ENCODE results near the gene LOXHD1. TPM values are rescaled to one million over a fixed set of nuclear protein-coding genes. Genes with fewer than 3 reads are reported as not detected.

LOXHD1 gene
- total RNA-seq, 3 donors from 2014 or later = 0.59 to 1.6 (median 0.80) TPM

DNA sequence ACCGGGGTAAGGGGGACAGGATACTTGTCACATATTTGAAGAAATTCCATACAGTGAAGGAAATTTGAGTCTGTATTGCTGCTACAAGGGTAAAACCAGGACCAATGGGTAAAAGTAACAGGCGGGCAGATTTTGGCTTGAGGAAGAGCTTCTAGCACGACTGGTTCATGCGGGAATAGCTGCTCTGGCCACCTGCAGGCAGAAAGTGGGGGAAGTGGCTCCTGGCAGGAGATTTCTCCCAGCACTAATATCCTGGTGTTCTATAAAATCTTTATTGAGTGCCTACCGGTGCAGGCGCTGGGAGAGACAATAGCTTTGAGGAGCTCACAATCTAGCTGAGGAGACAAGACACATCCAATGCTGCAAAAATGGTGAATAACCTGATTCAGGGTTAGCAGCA is 198.5 kb downstream of the LOXHD1 start:
- Histone ChIP-seq H3K9me3 (no peaks in the 10 kb centered on the region), H3K4me1 (no peaks in the 10 kb centered on the region), H3K27me3 (no peaks in the 10 kb centered on the region), H3K4me3 (no peak overlapping the region), H3K36me3 (no peaks in the 10 kb centered on the region), H3K27ac (no peak overlapping the region)
- TF ChIP-seq, protein P1, sequence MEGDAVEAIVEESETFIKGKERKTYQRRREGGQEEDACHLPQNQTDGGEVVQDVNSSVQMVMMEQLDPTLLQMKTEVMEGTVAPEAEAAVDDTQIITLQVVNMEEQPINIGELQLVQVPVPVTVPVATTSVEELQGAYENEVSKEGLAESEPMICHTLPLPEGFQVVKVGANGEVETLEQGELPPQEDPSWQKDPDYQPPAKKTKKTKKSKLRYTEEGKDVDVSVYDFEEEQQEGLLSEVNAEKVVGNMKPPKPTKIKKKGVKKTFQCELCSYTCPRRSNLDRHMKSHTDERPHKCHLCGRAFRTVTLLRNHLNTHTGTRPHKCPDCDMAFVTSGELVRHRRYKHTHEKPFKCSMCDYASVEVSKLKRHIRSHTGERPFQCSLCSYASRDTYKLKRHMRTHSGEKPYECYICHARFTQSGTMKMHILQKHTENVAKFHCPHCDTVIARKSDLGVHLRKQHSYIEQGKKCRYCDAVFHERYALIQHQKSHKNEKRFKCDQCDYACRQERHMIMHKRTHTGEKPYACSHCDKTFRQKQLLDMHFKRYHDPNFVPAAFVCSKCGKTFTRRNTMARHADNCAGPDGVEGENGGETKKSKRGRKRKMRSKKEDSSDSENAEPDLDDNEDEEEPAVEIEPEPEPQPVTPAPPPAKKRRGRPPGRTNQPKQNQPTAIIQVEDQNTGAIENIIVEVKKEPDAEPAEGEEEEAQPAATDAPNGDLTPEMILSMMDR (IDR thresholded peaks at IDR 0.05) = no peak
- TF ChIP-seq POLR2AphosphoS5 (IDR thresholded peaks at IDR 0.05) (no peak), POLR2A (IDR thresholded peaks at IDR 0.05) (no peak)
- DNase-seq (ENCODE audit: low spot score in 2 of 2) = no peak
- intact Hi-C loops (cut with DNase I; ENCODE audit: low total_unique reads) = no loop called here

- no peaks in the 10 kb centered on the region for H3K4me1 ChIP-seq
- H3K27ac ChIP-seq = no peak overlapping the region
- intact Hi-C loops (cut with DNase I; ENCODE audit: low total_unique reads) = no loop called here
- H3K36me3 ChIP-seq = no peaks in the 10 kb centered on the region
- H3K9me3 ChIP-seq = peaks cover 0 to 5% of the 10 kb centered on the region in 2 donors
- TF ChIP-seq POLR2A (IDR thresholded peaks at IDR 0.05) = no peak
- H3K4me3 ChIP-seq = no peak overlapping the region
- H3K27me3 ChIP-seq = no peaks in the 10 kb centered on the region
- no peak for DNase-seq (ENCODE audit: low spot score in 2 of 2)
Observed at GRCh38 chr18:46456691-46457090, 200.3 kb downstream of the LOXHD1 start.

GRCh38 chr18:46452820-46453219 is 204.2 kb downstream of the LOXHD1 start:
- TF ChIP-seq POLR2AphosphoS5 (IDR thresholded peaks at IDR 0.05) (no peak), POLR2A (IDR thresholded peaks at IDR 0.05) (no peak)
- TF ChIP-seq, protein P1 (IDR thresholded peaks at IDR 0.05) = no peak
- DNase-seq (ENCODE audit: low spot score in 2 of 2) = no peak
- Histone ChIP-seq H3K4me3 (no peak overlapping the region), H3K27ac (no peak overlapping the region), H3K9me3 (peaks cover 13 to 22% of the 10 kb centered on the region in 2 donors), H3K4me1 (no peaks in the 10 kb centered on the region), H3K36me3 (no peaks in the 10 kb centered on the region), H3K27me3 (no peaks in the 10 kb centered on the region)
- intact Hi-C loops (cut with DNase I; ENCODE audit: low total_unique reads) = no loop called here

GRCh38 chr18:46449499-46449898 is 207.5 kb downstream of the LOXHD1 start:
- no peaks in the 10 kb centered on the region for H3K27me3 ChIP-seq
- H3K36me3 ChIP-seq = no peaks in the 10 kb centered on the region
- H3K9me3 ChIP-seq = peaks cover 13 to 22% of the 10 kb centered on the region in 2 donors
- no peak overlapping the region for H3K27ac ChIP-seq
- intact Hi-C loops (cut with DNase I; ENCODE audit: low total_unique reads) = no loop called here
- DNase-seq (ENCODE audit: low spot score in 2 of 2) = no peak
- H3K4me1 ChIP-seq = no peaks in the 10 kb centered on the region
- H3K4me3 ChIP-seq = no peak overlapping the region
- no peak for TF ChIP-seq POLR2A (IDR thresholded peaks at IDR 0.05)
- TF ChIP-seq POLR2AphosphoS5 (IDR thresholded peaks at IDR 0.05) = no peak
- TF ChIP-seq, protein P1 (IDR thresholded peaks at IDR 0.05) = no peak

- Histone ChIP-seq H3K4me1 (no peaks in the 10 kb centered on the region), H3K9me3 (peaks cover 13 to 22% of the 10 kb centered on the region in 2 donors), H3K4me3 (no peak overlapping the region), H3K27me3 (no peaks in the 10 kb centered on the region), H3K27ac (no peak overlapping the region), H3K36me3 (no peaks in the 10 kb centered on the region)
- TF ChIP-seq, protein P1 (IDR thresholded peaks at IDR 0.05) = no peak
- TF ChIP-seq POLR2A (IDR thresholded peaks at IDR 0.05) (no peak), POLR2AphosphoS5 (IDR thresholded peaks at IDR 0.05) (no peak)
- no peak for DNase-seq (ENCODE audit: low spot score in 2 of 2)
- intact Hi-C loops (cut with DNase I; ENCODE audit: low total_unique reads) = no loop called here
Observed at GRCh38 chr18:46449033-46449432, 208.0 kb downstream of the LOXHD1 start.

DNA sequence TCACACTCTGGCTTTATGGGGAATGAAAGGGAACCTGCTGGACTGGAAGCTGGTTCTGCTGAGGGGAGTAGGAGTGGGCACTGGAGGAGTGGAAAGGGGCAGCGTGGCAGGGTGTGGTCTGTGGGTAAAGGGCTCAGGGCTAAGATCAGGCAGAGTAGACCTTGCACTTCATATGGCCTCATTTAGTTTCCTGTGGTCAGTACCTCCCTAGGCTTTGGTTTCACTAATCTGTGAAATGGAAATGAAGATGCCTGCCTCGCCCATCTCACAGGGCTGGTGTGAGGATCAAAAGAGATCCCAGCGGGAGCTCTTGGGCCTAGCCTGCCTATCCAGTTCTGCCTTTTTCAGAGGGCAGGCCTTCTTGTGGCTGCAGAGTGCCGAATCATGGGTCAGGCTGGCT is 208.7 kb downstream of the LOXHD1 start:
- TF ChIP-seq POLR2A (IDR thresholded peaks at IDR 0.05) (no peak), POLR2AphosphoS5 (IDR thresholded peaks at IDR 0.05) (no peak)
- TF ChIP-seq, protein P1 (IDR thresholded peaks at IDR 0.05) = no peak
- no peak overlapping the region for H3K4me3 ChIP-seq
- no peaks in the 10 kb centered on the region for H3K4me1 ChIP-seq
- H3K36me3 ChIP-seq = no peaks in the 10 kb centered on the region
- H3K9me3 ChIP-seq = peaks cover 13 to 22% of the 10 kb centered on the region in 2 donors
- no peak for DNase-seq (ENCODE audit: low spot score in 2 of 2)
- no peaks in the 10 kb centered on the region for H3K27me3 ChIP-seq
- intact Hi-C loops (cut with DNase I; ENCODE audit: low total_unique reads) = no loop called here
- H3K27ac ChIP-seq = no peak overlapping the region
